Endothelial cell of umbilical vein (primary cell): ENCODE measurements around the gene MARK3. TPM values are rescaled to one million over a fixed set of nuclear protein-coding genes. Genes with fewer than 3 reads are reported as not detected.

ENCODE experiments used
- BruUV-seq: library from RNA; stranded (reverse); fragments of 400-500 nt; replicated peaks from 2 replicates; lab custom pipeline; 2021; lab: Mats Ljungman, UMichigan
- CTCF ChIA-PET: fragments of 300-600, 350-600 bp; sonication (Branson Sonifier 250); formaldehyde crosslinking; loops from one replicate; lab custom pipeline; 2021; ENCODE audit warnings: antibody characterized with exemption, inconsistent platforms; lab: Charles Lee
- POLR2A ChIA-PET: fragments of 300-600, 350-600 bp; sonication (Branson Sonifier 250); formaldehyde crosslinking; loops from one replicate; lab custom pipeline; 2021; ENCODE audit warnings: antibody characterized with exemption, inconsistent platforms; lab: Charles Lee
- DNase-seq: peaks from one replicate; pipeline ENCODE4 v3.0.0-alpha.2; 2011; ENCODE audit warnings: low read depth, low spot score
- FAIRE-seq: peaks from 2 replicates; lab custom pipeline; 2011; peaks lifted over from hg19 to GRCh38; lab: Jason Lieb, UNC
- H2AFZ ChIP-seq: 2 replicates; pipeline ENCODE4 v1.6.0; 2012; ENCODE audit warnings: low read depth, low read length, control low read depth, inconsistent platforms
- H3K27ac ChIP-seq: 2 replicates; pipeline ENCODE4 v1.5.1; 2011; ENCODE audit warnings: low read depth, mild to moderate bottlenecking, control low read depth, low read length, moderate library complexity; ENCODE audit not compliant: insufficient read depth
- H3K27me3 ChIP-seq, 2 experiments: 2 replicates each; pipeline versions ENCODE4 v1.6.0 to v1.6.1; 2011; ENCODE audit warnings: low read length in 2 of 2, mixed read lengths in 1 of 2; ENCODE audit not compliant: control insufficient read depth in 2 of 2, insufficient read depth in 2 of 2
- H3K36me3 ChIP-seq, 2 experiments: 2 replicates in 1 of 2; 3 replicates in 1 of 2; pipeline ENCODE4 v1.5.1; 2011; ENCODE audit warnings: low read length in 2 of 2, mild to moderate bottlenecking in 1 of 2, moderate library complexity in 1 of 2; ENCODE audit not compliant: control insufficient read depth in 2 of 2, insufficient read depth in 2 of 2; ENCODE audit errors: extremely low read depth in 1 of 2
- H3K4me1 ChIP-seq: 3 replicates; pipeline ENCODE4 v1.5.1; 2011; ENCODE audit warnings: mild to moderate bottlenecking, low read length; ENCODE audit not compliant: control insufficient read depth, insufficient read depth; ENCODE audit errors: extremely low read depth
- H3K4me2 ChIP-seq: 2 replicates; pipeline ENCODE4 v1.6.1; 2011; ENCODE audit warnings: low read length, control low read depth, mixed read lengths; ENCODE audit not compliant: insufficient read depth
- H3K4me3 ChIP-seq, 3 experiments: fragments of 200-600 bp in 1 of 3; sonication (generic), shearing (Covaris generic) in 1 of 3; replicated peaks in 1 of 3; 2 replicates each; pipeline ENCODE4 v1.5.1; 2011 to 2016; ENCODE audit warnings: control low read depth in 3 of 3, low read length in 3 of 3, mild to moderate bottlenecking in 2 of 3, inconsistent platforms in 1 of 3, low read depth in 1 of 3, moderate library complexity in 1 of 3; ENCODE audit not compliant: insufficient read depth in 1 of 3
- H3K79me2 ChIP-seq: 2 replicates; pipeline ENCODE4 v1.6.0; 2012; ENCODE audit warnings: low read length, inconsistent platforms; ENCODE audit not compliant: control insufficient read depth, insufficient read depth
- H3K9ac ChIP-seq: replicated peaks from 2 replicates; pipeline ENCODE3; 2011; ENCODE audit warnings: low read length, control low read depth; ENCODE audit not compliant: insufficient read depth; ENCODE audit errors: extremely low read depth
- H3K9me1 ChIP-seq: replicated peaks from 3 replicates; pipeline ENCODE4 v1.6.0; 2011; ENCODE audit warnings: mild to moderate bottlenecking, low read length; ENCODE audit not compliant: control insufficient read depth, insufficient read depth; ENCODE audit errors: extremely low read depth
- H3K9me3 ChIP-seq: replicated peaks from 2 replicates; pipeline ENCODE4 v1.5.1; 2012; ENCODE audit warnings: low read length, inconsistent platforms; ENCODE audit not compliant: control insufficient read depth, insufficient read depth
- H4K20me1 ChIP-seq: replicated peaks from 2 replicates; pipeline ENCODE3; 2011; ENCODE audit warnings: mild to moderate bottlenecking, low read length; ENCODE audit not compliant: control insufficient read depth, insufficient read depth; ENCODE audit errors: extremely low read depth
- EZH2 ChIP-seq: IDR thresholded peaks from 2 replicates; pipeline ENCODE4 v1.6.1; 2012; ENCODE audit warnings: borderline replicate concordance, low read depth, mild to moderate bottlenecking, moderate library complexity, low read length, inconsistent platforms; ENCODE audit not compliant: severe bottlenecking
- FOS ChIP-seq: IDR thresholded peaks from 2 replicates; pipeline ENCODE4 v1.6.1; 2011; ENCODE audit warnings: mild to moderate bottlenecking, low read length, moderate library complexity, borderline replicate concordance; ENCODE audit not compliant: insufficient read depth
- JUN ChIP-seq: IDR thresholded peaks from 2 replicates; pipeline ENCODE4 v1.6.1; 2011; ENCODE audit warnings: borderline replicate concordance, low read depth; ENCODE audit not compliant: insufficient read length, insufficient read depth
- MYC ChIP-seq: IDR thresholded peaks from one replicate; pipeline ENCODE4 v1.6.1; 2011; ENCODE audit warnings: mild to moderate bottlenecking, low read depth, low read length
- POLR2A ChIP-seq: IDR thresholded peaks from 2 replicates; pipeline ENCODE4 v1.6.1; 2012; ENCODE audit warnings: low read depth, mild to moderate bottlenecking, control low read depth, low read length
- POLR2AphosphoS5 ChIP-seq: IDR thresholded peaks from 2 replicates; pipeline ENCODE4 v1.6.1; 2012; ENCODE audit warnings: low read depth, mild to moderate bottlenecking, control low read depth, low read length, moderate library complexity; ENCODE audit not compliant: insufficient read depth
- dilution Hi-C: fragments of 300-500 bp; cut with MboI; formaldehyde crosslinking; loops from one replicate; pipeline ENCODE4 v1.15.0; 2019; ENCODE audit warnings: low sequenced_read_pairs; ENCODE audit not compliant: extremely low pct_ligation_motif_present
- intact Hi-C: fragments of 100-400 bp; cut with micrococcal nuclease; formaldehyde crosslinking; loops from one replicate; pipeline ENCODE4 v1.10.0; 2022
- polyA plus RNA-seq, 4 experiments: library from polyadenylated mRNA; depleted of rRNA in 3 of 4; stranded (reverse) in 3 of 4; unstranded in 1 of 4; fragments of >200 nt; gene quantifications; 2 replicates each; pipeline versions ENCODE4 v1.2.1 to v1.2.3, GENCODE V29; 2011 to 2012; ENCODE audit warnings: missing spikeins in 1 of 4
- total RNA-seq: library from RNA; stranded (reverse); gene quantifications from 2 replicates; pipeline ENCODE4 v1.2.3, GENCODE V29; 2021
- TF ChIP-seq, protein P1 (sequence below), 2 donors: IDR thresholded peaks; 1 replicate in 1 of 2; 2 replicates in 1 of 2; pipeline ENCODE4 v1.5.1; 2011; ENCODE audit warnings: low read length in 2 of 2, mild to moderate bottlenecking in 2 of 2, moderate library complexity in 2 of 2, control low read depth in 1 of 2, inconsistent platforms in 1 of 2, low read depth in 1 of 2; ENCODE audit not compliant: insufficient read depth in 1 of 2; ENCODE audit errors: extremely low read depth in 1 of 2

The MARK3 gene
- total and polyA plus RNA-seq, 2 donors (not counting 3 experiments of a cell fraction or from before 2014, with no cell fraction given): 46.6 to 96.1 TPM

DNA sequence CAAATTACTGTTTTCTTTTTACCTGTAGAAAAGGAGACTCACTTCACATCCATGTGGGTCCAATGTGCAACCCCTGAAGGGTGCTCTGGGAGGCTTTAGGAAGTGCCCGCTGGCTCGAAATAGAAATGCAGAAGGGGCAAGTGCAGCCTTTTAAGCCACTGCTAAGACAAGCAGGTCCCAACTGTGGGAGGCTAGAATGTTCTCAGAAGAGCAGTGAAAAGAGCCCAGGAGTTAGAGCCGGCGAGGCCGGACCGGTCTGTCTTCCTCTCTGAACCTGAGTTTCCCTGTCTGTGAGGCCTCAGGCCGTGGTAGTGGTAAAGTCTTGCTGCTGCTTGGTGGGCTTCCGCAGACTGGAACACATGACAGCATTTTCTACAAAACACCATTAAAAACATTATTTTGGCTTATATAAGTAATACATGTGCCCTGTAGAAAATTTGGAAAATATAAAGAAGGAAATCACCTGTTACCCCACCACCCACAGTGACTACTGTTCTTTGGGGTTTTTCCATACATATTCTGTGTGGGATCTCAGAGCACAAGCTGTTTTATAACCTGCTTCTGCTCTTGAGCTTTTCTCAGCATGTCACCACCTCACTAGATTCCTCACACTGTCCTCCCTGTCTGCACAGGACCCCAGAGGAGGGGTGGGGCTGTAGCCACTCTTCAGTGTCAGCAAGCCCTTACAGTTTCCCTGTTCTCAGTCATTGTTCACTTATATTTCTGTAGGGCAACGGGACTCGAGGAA, 131.4 kb downstream of the MARK3 start:
- H3K4me3 ChIP-seq: no peak overlapping the region
- no peaks in the 10 kb centered on the region for H4K20me1 ChIP-seq
- dilution Hi-C loops (no loop called here), intact Hi-C loops (no loop called here)
- H3K9me1 ChIP-seq: no peaks in the 10 kb centered on the region
- H3K27ac ChIP-seq: no peak overlapping the region
- BruUV-seq: no TSS peak
- FAIRE-seq (no peak), DNase-seq (no peak)
- no peaks in the 10 kb centered on the region for H3K36me3 ChIP-seq
- no peaks in the 10 kb centered on the region for H3K9me3 ChIP-seq
- CTCF ChIA-PET: interaction anchor here (3.1 to 8.0 kb wide), 2 partner anchors 18 to 30 kb away, joined by 33 to 209 read pairs; no protein-coding TSS in a partner anchor
- H3K4me2 ChIP-seq: no peak overlapping the region
- no peaks in the 10 kb centered on the region for H3K79me2 ChIP-seq
- H3K27me3 ChIP-seq: peaks cover 0 to 9% of the 10 kb centered on the region in 2 experiments
- POLR2A ChIA-PET: no interaction called here
- TF ChIP-seq POLR2AphosphoS5: peak; percentile 10
- no peak for TF ChIP-seq EZH2
- TF ChIP-seq FOS: no peak
- TF ChIP-seq, protein P1, sequence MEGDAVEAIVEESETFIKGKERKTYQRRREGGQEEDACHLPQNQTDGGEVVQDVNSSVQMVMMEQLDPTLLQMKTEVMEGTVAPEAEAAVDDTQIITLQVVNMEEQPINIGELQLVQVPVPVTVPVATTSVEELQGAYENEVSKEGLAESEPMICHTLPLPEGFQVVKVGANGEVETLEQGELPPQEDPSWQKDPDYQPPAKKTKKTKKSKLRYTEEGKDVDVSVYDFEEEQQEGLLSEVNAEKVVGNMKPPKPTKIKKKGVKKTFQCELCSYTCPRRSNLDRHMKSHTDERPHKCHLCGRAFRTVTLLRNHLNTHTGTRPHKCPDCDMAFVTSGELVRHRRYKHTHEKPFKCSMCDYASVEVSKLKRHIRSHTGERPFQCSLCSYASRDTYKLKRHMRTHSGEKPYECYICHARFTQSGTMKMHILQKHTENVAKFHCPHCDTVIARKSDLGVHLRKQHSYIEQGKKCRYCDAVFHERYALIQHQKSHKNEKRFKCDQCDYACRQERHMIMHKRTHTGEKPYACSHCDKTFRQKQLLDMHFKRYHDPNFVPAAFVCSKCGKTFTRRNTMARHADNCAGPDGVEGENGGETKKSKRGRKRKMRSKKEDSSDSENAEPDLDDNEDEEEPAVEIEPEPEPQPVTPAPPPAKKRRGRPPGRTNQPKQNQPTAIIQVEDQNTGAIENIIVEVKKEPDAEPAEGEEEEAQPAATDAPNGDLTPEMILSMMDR (IDR thresholded peaks at IDR 0.05; ENCODE audit: extremely low read depth in 1 of 2, insufficient read depth in 1 of 2, low read depth in 1 of 2, low read length in 2 of 2): no peak
- no peak for TF ChIP-seq JUN
- TF ChIP-seq POLR2A: no peak
- TF ChIP-seq MYC: no peak
- no peak overlapping the region for H2AFZ ChIP-seq
- H3K9ac ChIP-seq: no peak overlapping the region
- peaks cover 11% of the 10 kb centered on the region for H3K4me1 ChIP-seq
